ENCODE data around the gene ZG16B. TPM values are rescaled to one million over a fixed set of nuclear protein-coding genes. Genes with fewer than 3 reads are reported as not detected.

ZG16B gene
- total and polyA plus RNA-seq, 2 donors (not counting 1 experiment from before 2014, with no cell fraction given) = not detected

DNA sequence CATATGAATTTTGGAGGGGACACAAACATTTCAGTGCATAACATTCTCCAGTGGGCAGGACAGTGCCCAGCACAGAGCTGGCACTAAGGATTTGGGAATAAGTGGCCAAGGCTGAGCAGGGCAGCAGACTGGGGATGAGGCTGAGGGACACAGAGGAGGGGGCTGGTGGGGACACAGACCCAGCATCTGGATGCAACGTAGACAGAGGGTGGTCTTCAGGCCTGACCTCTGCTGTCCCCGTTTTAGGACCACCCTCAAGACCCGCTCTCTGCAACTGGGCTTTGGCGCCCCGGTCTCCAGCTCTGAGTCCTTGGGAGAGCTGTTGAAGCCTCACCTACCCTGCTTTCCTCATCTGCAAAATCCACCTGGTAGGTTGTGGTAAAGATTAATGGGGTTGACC, 39.5 kb upstream of the ZG16B start:
- no peaks in the 10 kb centered on the region for H3K9me3 ChIP-seq (ENCODE audit: control insufficient read depth, insufficient read depth, low read depth, low read length)
- no peak for DNase-seq (ENCODE audit: low read depth in 2 of 2)
- H4K20me1 ChIP-seq (ENCODE audit: control insufficient read depth, extremely low read depth, insufficient read depth, low read length) = no peaks in the 10 kb centered on the region
- H2AFZ ChIP-seq (ENCODE audit: low read length) = no peak overlapping the region
- TF ChIP-seq EZH2 (IDR thresholded peaks at IDR 0.05; ENCODE audit: low read length, missing control alignments) = no peak
- TF ChIP-seq, protein P1, sequence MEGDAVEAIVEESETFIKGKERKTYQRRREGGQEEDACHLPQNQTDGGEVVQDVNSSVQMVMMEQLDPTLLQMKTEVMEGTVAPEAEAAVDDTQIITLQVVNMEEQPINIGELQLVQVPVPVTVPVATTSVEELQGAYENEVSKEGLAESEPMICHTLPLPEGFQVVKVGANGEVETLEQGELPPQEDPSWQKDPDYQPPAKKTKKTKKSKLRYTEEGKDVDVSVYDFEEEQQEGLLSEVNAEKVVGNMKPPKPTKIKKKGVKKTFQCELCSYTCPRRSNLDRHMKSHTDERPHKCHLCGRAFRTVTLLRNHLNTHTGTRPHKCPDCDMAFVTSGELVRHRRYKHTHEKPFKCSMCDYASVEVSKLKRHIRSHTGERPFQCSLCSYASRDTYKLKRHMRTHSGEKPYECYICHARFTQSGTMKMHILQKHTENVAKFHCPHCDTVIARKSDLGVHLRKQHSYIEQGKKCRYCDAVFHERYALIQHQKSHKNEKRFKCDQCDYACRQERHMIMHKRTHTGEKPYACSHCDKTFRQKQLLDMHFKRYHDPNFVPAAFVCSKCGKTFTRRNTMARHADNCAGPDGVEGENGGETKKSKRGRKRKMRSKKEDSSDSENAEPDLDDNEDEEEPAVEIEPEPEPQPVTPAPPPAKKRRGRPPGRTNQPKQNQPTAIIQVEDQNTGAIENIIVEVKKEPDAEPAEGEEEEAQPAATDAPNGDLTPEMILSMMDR (conservative IDR thresholded peaks at IDR 0.05 in 1 of 2, IDR thresholded peaks at IDR 0.05 in 1 of 2; ENCODE audit: low read depth in 1 of 2, low read length in 2 of 2) = no peak
- no peak overlapping the region for H3K9ac ChIP-seq (ENCODE audit: insufficient read depth, low read length)
- no peak overlapping the region for H3K4me3 ChIP-seq (replicated peaks in 1 of 4; ENCODE audit: control extremely low read depth in 1 of 4, insufficient read depth in 1 of 4, low read depth in 3 of 4, low read length in 4 of 4)
- H3K27me3 ChIP-seq (ENCODE audit: control insufficient read depth, insufficient read depth, low read length) = peaks cover 28% of the 10 kb centered on the region
- no peaks in the 10 kb centered on the region for H3K4me1 ChIP-seq (ENCODE audit: control insufficient read depth, extremely low read depth, insufficient read depth, low read length)
- no peaks in the 10 kb centered on the region for H3K79me2 ChIP-seq (ENCODE audit: control insufficient read depth, insufficient read depth, low read length)
- H3K36me3 ChIP-seq (ENCODE audit: control insufficient read depth, insufficient read depth, low read length) = no peaks in the 10 kb centered on the region
- H3K27ac ChIP-seq (ENCODE audit: insufficient read depth, low read length) = no peak overlapping the region
- no peak overlapping the region for H3K4me2 ChIP-seq (ENCODE audit: extremely low read depth, insufficient read depth, low read length)

DNA sequence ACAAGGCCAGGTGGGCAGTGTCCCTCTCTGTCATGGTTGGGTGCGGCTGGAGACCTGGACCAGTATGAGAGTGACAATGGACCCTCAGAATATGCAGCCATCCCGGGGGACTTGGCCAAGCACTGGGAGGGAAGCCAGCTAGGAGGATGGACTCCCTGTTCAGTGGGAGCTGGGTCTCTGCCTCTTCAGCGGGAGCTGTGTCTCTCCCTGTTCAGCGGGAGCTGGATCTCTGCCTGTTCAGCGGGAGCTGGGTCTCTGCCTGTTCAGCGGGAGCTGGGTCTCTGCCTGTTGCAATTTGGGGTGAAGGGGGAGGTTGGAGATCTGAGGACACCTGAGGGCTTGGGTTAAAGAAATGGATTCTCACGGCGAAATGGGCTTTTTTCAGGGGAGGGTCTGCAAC, 38.9 kb upstream of the ZG16B start:
- no peak for DNase-seq (ENCODE audit: low read depth in 2 of 2)
- TF ChIP-seq, protein P1 (conservative IDR thresholded peaks at IDR 0.05 in 1 of 2, IDR thresholded peaks at IDR 0.05 in 1 of 2; ENCODE audit: low read depth in 1 of 2, low read length in 2 of 2) = no peak
- no peak for TF ChIP-seq EZH2 (IDR thresholded peaks at IDR 0.05; ENCODE audit: low read length, missing control alignments)
- no peak overlapping the region for H3K4me2 ChIP-seq (ENCODE audit: extremely low read depth, insufficient read depth, low read length)
- H3K27ac ChIP-seq (ENCODE audit: insufficient read depth, low read length) = no peak overlapping the region
- no peak overlapping the region for H3K9ac ChIP-seq (ENCODE audit: insufficient read depth, low read length)
- no peaks in the 10 kb centered on the region for H3K9me3 ChIP-seq (ENCODE audit: control insufficient read depth, insufficient read depth, low read depth, low read length)
- H3K36me3 ChIP-seq (ENCODE audit: control insufficient read depth, insufficient read depth, low read length) = no peaks in the 10 kb centered on the region
- H4K20me1 ChIP-seq (ENCODE audit: control insufficient read depth, extremely low read depth, insufficient read depth, low read length) = no peaks in the 10 kb centered on the region
- H3K27me3 ChIP-seq (ENCODE audit: control insufficient read depth, insufficient read depth, low read length) = peaks cover 23% of the 10 kb centered on the region
- no peak overlapping the region for H3K4me3 ChIP-seq (replicated peaks in 1 of 4; ENCODE audit: control extremely low read depth in 1 of 4, insufficient read depth in 1 of 4, low read depth in 3 of 4, low read length in 4 of 4)
- no peaks in the 10 kb centered on the region for H3K4me1 ChIP-seq (ENCODE audit: control insufficient read depth, extremely low read depth, insufficient read depth, low read length)
- no peak overlapping the region for H2AFZ ChIP-seq (ENCODE audit: low read length)
- no peaks in the 10 kb centered on the region for H3K79me2 ChIP-seq (ENCODE audit: control insufficient read depth, insufficient read depth, low read length)

DNA sequence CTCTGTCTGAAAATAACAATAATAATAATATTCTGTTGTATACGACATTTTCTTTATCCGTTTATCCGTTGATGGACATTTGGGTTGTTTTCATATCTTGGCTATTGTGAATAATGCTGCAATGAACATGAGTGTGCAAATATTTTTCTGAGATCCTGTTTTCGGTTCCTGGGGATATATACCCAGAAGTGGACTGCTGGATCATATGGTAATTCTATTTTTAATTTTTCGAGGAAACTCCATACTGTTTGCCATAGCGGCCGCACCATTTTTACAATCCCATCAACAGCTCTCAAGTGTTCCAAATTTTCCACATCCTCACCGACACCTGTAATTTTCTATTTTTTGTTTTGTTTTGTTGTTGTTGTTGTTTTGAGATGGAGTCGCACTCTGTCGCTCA, 37.2 kb upstream of the ZG16B start:
- Histone ChIP-seq H3K9ac (ENCODE audit: insufficient read depth, low read length) (no peak overlapping the region), H3K79me2 (ENCODE audit: control insufficient read depth, insufficient read depth, low read length) (no peaks in the 10 kb centered on the region), H4K20me1 (ENCODE audit: control insufficient read depth, extremely low read depth, insufficient read depth, low read length) (no peaks in the 10 kb centered on the region), H3K4me1 (ENCODE audit: control insufficient read depth, extremely low read depth, insufficient read depth, low read length) (no peaks in the 10 kb centered on the region), H3K4me2 (ENCODE audit: extremely low read depth, insufficient read depth, low read length) (no peak overlapping the region), H3K27ac (ENCODE audit: insufficient read depth, low read length) (no peak overlapping the region), H2AFZ (ENCODE audit: low read length) (no peak overlapping the region), H3K4me3 (replicated peaks in 1 of 4; ENCODE audit: control extremely low read depth in 1 of 4, insufficient read depth in 1 of 4, low read depth in 3 of 4, low read length in 4 of 4) (no peak overlapping the region), H3K27me3 (ENCODE audit: control insufficient read depth, insufficient read depth, low read length) (peaks cover 15% of the 10 kb centered on the region), H3K36me3 (ENCODE audit: control insufficient read depth, insufficient read depth, low read length) (no peaks in the 10 kb centered on the region), H3K9me3 (ENCODE audit: control insufficient read depth, insufficient read depth, low read depth, low read length) (no peaks in the 10 kb centered on the region)
- no peak for DNase-seq (ENCODE audit: low read depth in 2 of 2)
- TF ChIP-seq, protein P1 (conservative IDR thresholded peaks at IDR 0.05 in 1 of 2, IDR thresholded peaks at IDR 0.05 in 1 of 2; ENCODE audit: low read depth in 1 of 2, low read length in 2 of 2) = no peak
- TF ChIP-seq EZH2 (IDR thresholded peaks at IDR 0.05; ENCODE audit: low read length, missing control alignments) = no peak
